Measurements from ENCODE around the gene FLAD1.
"Not testable (repeated sequence)": the region's sequence is repeated elsewhere in the genome, so short reads cannot be mapped to it uniquely, and the experiment has no call there.

FLAD1 gene

GRCh38 chr1:154978360-154978759, 4.8 kb upstream of the FLAD1 start:
- DNase-seq (ENCODE audit: low spot score) (no peak), ATAC-seq (ENCODE audit: low read depth) (no peak)
- no peak for TF ChIP-seq CTCF (IDR thresholded peaks at IDR 0.05; ENCODE audit: poor library complexity, severe bottlenecking)
- H3K27me3 ChIP-seq (ENCODE audit: insufficient read depth, poor library complexity, severe bottlenecking) = no peaks in the 10 kb centered on the region
- no peaks in the 10 kb centered on the region for H3K9me3 ChIP-seq (ENCODE audit: severe bottlenecking)
- H3K4me1 ChIP-seq (ENCODE audit: insufficient read depth, poor library complexity, severe bottlenecking) = peaks cover 6% of the 10 kb centered on the region
- no peak overlapping the region for H3K27ac ChIP-seq (ENCODE audit: poor library complexity, severe bottlenecking)
- no peak overlapping the region for H3K4me3 ChIP-seq (ENCODE audit: severe bottlenecking)
- peaks cover 43% of the 10 kb centered on the region for H3K36me3 ChIP-seq (ENCODE audit: low read depth)

- TF ChIP-seq CTCF (IDR thresholded peaks at IDR 0.05; ENCODE audit: poor library complexity, severe bottlenecking) = no peak
- H3K27ac ChIP-seq (ENCODE audit: poor library complexity, severe bottlenecking) = peak overlapping the region; percentile 67
- ATAC-seq (ENCODE audit: low read depth) (no peak), DNase-seq (ENCODE audit: low spot score) (no peak)
- H3K9me3 ChIP-seq (ENCODE audit: severe bottlenecking) = no peaks in the 10 kb centered on the region
- H3K36me3 ChIP-seq (ENCODE audit: low read depth) = peaks cover 49% of the 10 kb centered on the region
- H3K4me1 ChIP-seq (ENCODE audit: insufficient read depth, poor library complexity, severe bottlenecking) = peaks cover 10% of the 10 kb centered on the region
- H3K27me3 ChIP-seq (ENCODE audit: insufficient read depth, poor library complexity, severe bottlenecking) = no peaks in the 10 kb centered on the region
- peak overlapping the region; percentile 75 for H3K4me3 ChIP-seq (ENCODE audit: severe bottlenecking)
Measured at GRCh38 chr1:154982341-154982740, 803 bp upstream of the FLAD1 start.

GRCh38 chr1:154983776-154984466, 777 bp downstream of the FLAD1 start:
- H3K4me1 ChIP-seq (ENCODE audit: insufficient read depth, poor library complexity, severe bottlenecking) = peaks cover 10% of the 10 kb centered on the region
- DNase-seq (ENCODE audit: low spot score) (peak; percentile 53), ATAC-seq (ENCODE audit: low read depth) (peak; percentile 5; the same call in 1 of the 3 replicates)
- peak overlapping the region; percentile 75 for H3K4me3 ChIP-seq (ENCODE audit: severe bottlenecking)
- peak overlapping the region; percentile 67 for H3K27ac ChIP-seq (ENCODE audit: poor library complexity, severe bottlenecking)
- H3K9me3 ChIP-seq (ENCODE audit: severe bottlenecking) = no peaks in the 10 kb centered on the region
- H3K36me3 ChIP-seq (ENCODE audit: low read depth) = peaks cover 52% of the 10 kb centered on the region
- TF ChIP-seq CTCF (IDR thresholded peaks at IDR 0.05; ENCODE audit: poor library complexity, severe bottlenecking) = peak; percentile 16
- no peaks in the 10 kb centered on the region for H3K27me3 ChIP-seq (ENCODE audit: insufficient read depth, poor library complexity, severe bottlenecking)

GRCh38 chr1:154986736-154987135, 3.6 kb downstream of the FLAD1 start:
- H3K27me3 ChIP-seq (ENCODE audit: insufficient read depth, poor library complexity, severe bottlenecking); H3K4me3 ChIP-seq (ENCODE audit: severe bottlenecking); H3K27ac ChIP-seq (ENCODE audit: poor library complexity, severe bottlenecking); ATAC-seq (ENCODE audit: low read depth); DNase-seq (ENCODE audit: low spot score); H3K9me3 ChIP-seq (ENCODE audit: severe bottlenecking): not testable (repeated sequence)
- Histone ChIP-seq H3K36me3 (ENCODE audit: low read depth) (peaks cover 57% of the 10 kb centered on the region), H3K4me1 (ENCODE audit: insufficient read depth, poor library complexity, severe bottlenecking) (peaks cover 10% of the 10 kb centered on the region)

- TF ChIP-seq CTCF (IDR thresholded peaks at IDR 0.05; ENCODE audit: poor library complexity, severe bottlenecking) = no peak
- peaks cover 57% of the 10 kb centered on the region for H3K36me3 ChIP-seq (ENCODE audit: low read depth)
- H3K27ac ChIP-seq (ENCODE audit: poor library complexity, severe bottlenecking) = no peak overlapping the region
Measured at GRCh38 chr1:154987326-154987725, 4.2 kb downstream of the FLAD1 start.

More at GRCh38 chr1:154987326-154987725, 4.2 kb downstream of the FLAD1 start:
- H3K4me3 ChIP-seq (ENCODE audit: severe bottlenecking) = no peak overlapping the region
- H3K4me1 ChIP-seq (ENCODE audit: insufficient read depth, poor library complexity, severe bottlenecking) = peaks cover 9% of the 10 kb centered on the region
- no peak for ATAC-seq (ENCODE audit: low read depth)
- DNase-seq (ENCODE audit: low spot score) = no peak
- no peaks in the 10 kb centered on the region for H3K9me3 ChIP-seq (ENCODE audit: severe bottlenecking)
- H3K27me3 ChIP-seq (ENCODE audit: insufficient read depth, poor library complexity, severe bottlenecking) = no peaks in the 10 kb centered on the region
